K562 (cell line): Measurements from ENCODE around the gene POFUT2. TPM values are rescaled to one million over a fixed set of nuclear protein-coding genes. Genes with fewer than 3 reads are reported as not detected.

Source experiments
- ATAC-seq: fragments of 200-7000 bp; cut with Tn5 transposase; 3 replicates; pipeline ENCODE4 v1.9.1; 2020; ENCODE audit warnings: moderate library complexity
- BruUV-seq: library from RNA; stranded (reverse); fragments of 400-500 nt; replicated peaks from 2 replicates; lab custom pipeline; 2021; lab: Mats Ljungman, UMichigan
- CTCF ChIA-PET: fragments of 300-600 bp; formaldehyde crosslinking; extraction: SDS; loops from one replicate; lab custom pipeline; 2021; ENCODE audit warnings: low intra/inter-chr PET ratio; lab: Yijun Ruan, JAX
- POLR2A ChIA-PET: fragments of 300-600, 350-650 bp; sonication (Branson Sonifier 250); formaldehyde crosslinking; extraction: SDS; loops from one replicate; lab custom pipeline; 2021; ENCODE audit warnings: antibody characterized with exemption, inconsistent platforms; lab: Yijun Ruan, JAX
- DNase-seq, 4 experiments: peaks; one replicate each; pipeline versions ENCODE4 v3.0.0 to v3.0.0-alpha.2; 2011 to 2018; ENCODE audit warnings: low spot score in 3 of 4, mixed read lengths in 3 of 4; ENCODE audit errors: extremely low read depth in 1 of 4
- FAIRE-seq: peaks from 2 replicates; lab custom pipeline; 2011; peaks lifted over from hg19 to GRCh38; lab: Jason Lieb, UNC
- H2AFZ ChIP-seq: 2 replicates; pipeline ENCODE4 v1.6.0; 2011; ENCODE audit warnings: low read depth, low read length, control low read depth, inconsistent platforms
- H3K27ac ChIP-seq: fragments of 200-600 bp; 3 replicates; pipeline ENCODE4 v1.8.0; 2011; ENCODE audit warnings: low read depth, mild to moderate bottlenecking, control low read depth, inconsistent platforms, low read length, moderate library complexity, mixed read lengths; ENCODE audit errors: extremely low read depth
- H3K27me3 ChIP-seq, 2 experiments: fragments of 300-600 bp in 1 of 2; 2 replicates in 1 of 2; 3 replicates in 1 of 2; pipeline versions ENCODE4 v1.6.0 to v1.8.0; 2011; ENCODE audit warnings: inconsistent platforms in 2 of 2, low read length in 2 of 2, mild to moderate bottlenecking in 1 of 2, mixed read lengths in 1 of 2, moderate library complexity in 1 of 2; ENCODE audit not compliant: control insufficient read depth in 2 of 2, insufficient read depth in 2 of 2
- H3K36me3 ChIP-seq: fragments of 300-600 bp; 3 replicates; pipeline ENCODE4 v1.8.0; 2011; ENCODE audit warnings: mild to moderate bottlenecking, low read length, inconsistent platforms; ENCODE audit not compliant: control insufficient read depth, insufficient read depth
- H3K4me1 ChIP-seq, 2 experiments: fragments of 200-600 bp in 1 of 2; replicated peaks in 1 of 2; 2 replicates in 1 of 2; 3 replicates in 1 of 2; pipeline versions ENCODE4 v1.5.1 to v1.8.0; 2011; ENCODE audit warnings: inconsistent platforms in 2 of 2, low read length in 2 of 2, mild to moderate bottlenecking in 1 of 2, mixed read lengths in 1 of 2, moderate library complexity in 1 of 2; ENCODE audit not compliant: control insufficient read depth in 2 of 2, insufficient read depth in 2 of 2
- H3K4me2 ChIP-seq: 2 replicates; pipeline ENCODE4 v1.6.1; 2011; ENCODE audit warnings: low read length, control low read depth, inconsistent platforms, mixed read lengths; ENCODE audit not compliant: insufficient read depth
- H3K4me3 ChIP-seq: fragments of 200-600 bp; sonication (generic), shearing (Covaris generic); 2 replicates; pipeline ENCODE4 v1.5.1; 2016; ENCODE audit warnings: control low read depth, inconsistent platforms
- H3K79me2 ChIP-seq: fragments of 200-600 bp; 3 replicates; pipeline ENCODE4 v1.8.0; 2011; ENCODE audit warnings: low read length, inconsistent platforms; ENCODE audit not compliant: control insufficient read depth, insufficient read depth
- H3K9ac ChIP-seq, 2 experiments: 2 replicates each; pipeline versions ENCODE4 v1.6.0 to v1.6.1; 2011; ENCODE audit warnings: low read depth in 2 of 2, low read length in 2 of 2, control low read depth in 1 of 2, inconsistent platforms in 1 of 2, mild to moderate bottlenecking in 1 of 2, mixed read lengths in 1 of 2; ENCODE audit not compliant: insufficient read depth in 1 of 2
- H3K9me1 ChIP-seq: one replicate; pipeline ENCODE4 v1.6.0; 2011; ENCODE audit warnings: inconsistent platforms, mild to moderate bottlenecking, low read length, moderate library complexity; ENCODE audit not compliant: control insufficient read depth, insufficient read depth
- H3K9me3 ChIP-seq: replicated peaks from 2 replicates; pipeline ENCODE4 v1.5.1; 2011; ENCODE audit warnings: low read depth, low read length, inconsistent platforms; ENCODE audit not compliant: control insufficient read depth, insufficient read depth
- H4K20me1 ChIP-seq: replicated peaks from 2 replicates; pipeline ENCODE4 v1.6.1; 2011; ENCODE audit warnings: low read length, inconsistent platforms, mixed read lengths; ENCODE audit not compliant: control insufficient read depth, insufficient read depth
- BCLAF1 ChIP-seq, 2 experiments: fragments of 450-650 bp in 1 of 2; IDR thresholded peaks; 2 replicates each; pipeline ENCODE4 v1.6.1; 2011 to 2017; ENCODE audit warnings: low read depth in 2 of 2, antibody characterized with exemption in 1 of 2, borderline replicate concordance in 1 of 2, low read length in 1 of 2, mild to moderate bottlenecking in 1 of 2, mixed read lengths in 1 of 2; ENCODE audit not compliant: control insufficient read depth in 1 of 2
- ETV6 ChIP-seq, 3 experiments: fragments of 150-350 bp in 1 of 3; sonication (generic) in 1 of 3; formaldehyde crosslinking in 1 of 3; IDR thresholded peaks; 2 replicates each; pipeline versions ENCODE4 v1.6.1 to v1.8.0; 2014 to 2022; ENCODE audit warnings: borderline replicate concordance in 2 of 3, low read depth in 2 of 3, antibody characterized with exemption in 1 of 3, low read length in 1 of 3, mild to moderate bottlenecking in 1 of 3, missing genetic modification reagents in 1 of 3
- HNRNPLL ChIP-seq: fragments of 200-400 bp; formaldehyde crosslinking; IDR thresholded peaks from 2 replicates; pipeline ENCODE4 v1.6.1; 2017; ENCODE audit warnings: low read length, low read depth, mild to moderate bottlenecking; ENCODE audit not compliant: poor library complexity, severe bottlenecking
- ID3 ChIP-seq, 2 experiments: fragments of 250-450 bp in 1 of 2; fragments of 450-650 bp in 1 of 2; sonication (Bioruptor Pico) in 1 of 2; IDR thresholded peaks; 2 replicates each; pipeline versions ENCODE4 v1.6.1 to v1.8.0; 2016 to 2021; ENCODE audit warnings: mild to moderate bottlenecking in 2 of 2, moderate library complexity in 2 of 2, missing compliant biosample characterization in 1 of 2, missing genetic modification characterization in 1 of 2
- SMARCE1 ChIP-seq: fragments of 450-650 bp; IDR thresholded peaks from 2 replicates; pipeline ENCODE4 v1.7.1; 2016; ENCODE audit warnings: mild to moderate bottlenecking
- SRSF1 ChIP-seq: fragments of 200-400 bp; formaldehyde crosslinking; IDR thresholded peaks from 2 replicates; pipeline ENCODE4 v1.6.1; 2017; ENCODE audit warnings: mild to moderate bottlenecking, low read depth, low read length, moderate library complexity
- ZNF184 ChIP-seq: sonication (generic); formaldehyde crosslinking; IDR thresholded peaks from 2 replicates; pipeline ENCODE4 v1.5.0; 2020; ENCODE audit warnings: missing genetic modification reagents
- ZNF280A ChIP-seq: fragments of 450-650 bp; IDR thresholded peaks from 2 replicates; pipeline ENCODE4 v1.6.1; 2018; ENCODE audit warnings: mild to moderate bottlenecking, low read depth; ENCODE audit not compliant: partially characterized antibody
- ZNF511 ChIP-seq: sonication (generic); formaldehyde crosslinking; IDR thresholded peaks from 2 replicates; pipeline ENCODE4 v1.8.0; 2022; ENCODE audit warnings: mild to moderate bottlenecking, missing genetic modification reagents
- WGBS: fragments of 100-300 bp; shearing (Covaris generic); methylation state at CpG from one replicate; pipeline ENCODE4 v1.1.6; 2016; ENCODE audit warnings: low coverage, mixed read lengths; ENCODE audit not compliant: insufficient coverage; ENCODE audit errors: missing lambda C conversion rate; 5-methylcytosine and 5-hydroxymethylcytosine counted together
- in situ Hi-C: fragments of 300-500 bp; cut with MboI; formaldehyde crosslinking; loops from 4 replicates; pipeline ENCODE4 v1.15.0; 2018; ENCODE audit warnings: inconsistent platforms, mixed read lengths
- intact Hi-C: fragments of 100-400 bp; cut with micrococcal nuclease; formaldehyde crosslinking; loops from 2 replicates; pipeline ENCODE4 v1.14.2; 2022
- polyA plus RNA-seq, 8 experiments: library from polyadenylated mRNA; depleted of rRNA in 4 of 8; stranded (reverse) in 5 of 8; unstranded in 3 of 8; fragments of >200 nt; fragmentation: Nextera tagmentation in 2 of 8; fragmentation: Illumina TruSeq in 1 of 8; extraction: Ambion mirVana in 2 of 8; extraction: Trizol in 1 of 8; gene quantifications; 2 replicates each; pipeline versions ENCODE4 v1.2.1 to v1.2.3, GENCODE V29; 2011 to 2014; ENCODE audit warnings: inconsistent platforms in 1 of 8, missing spikeins in 1 of 8
- total RNA-seq, 7 experiments: library from RNA; depleted of rRNA in 6 of 7; stranded (reverse); fragments of >200 nt in 6 of 7; fragmentation: Illumina TruSeq in 2 of 7; extraction: Trizol in 2 of 7; gene quantifications; 2 replicates each; pipeline versions ENCODE4 v1.2.1 to v1.2.3, GENCODE V29; 2011 to 2021; ENCODE audit warnings: low replicate concordance in 1 of 7

Gene POFUT2
- total and polyA plus RNA-seq, 9 of the 15 experiments (the other 6 are each of a cell fraction or from before 2014, with no cell fraction given) = 1.1 to 24.2 (median 11.0) TPM

GRCh38 chr21:45322231-45322959, 34.7 kb upstream of the POFUT2 start:
- Histone ChIP-seq H3K4me3 (no peak overlapping the region), H3K36me3 (no peaks in the 10 kb centered on the region), H3K9me1 (no peaks in the 10 kb centered on the region), H3K79me2 (no peaks in the 10 kb centered on the region), H2AFZ (no peak overlapping the region), H3K27me3 (peaks cover 12 to 50% of the 10 kb centered on the region in 2 experiments; a peak in 4 of 5 replicates), H3K4me1 (peaks cover 4 to 81% of the 10 kb centered on the region in 2 experiments; a peak in 4 of 5 replicates), H3K9me3 (no peaks in the 10 kb centered on the region), H3K9ac (no peak overlapping the region), H4K20me1 (peaks cover 28% of the 10 kb centered on the region), H3K27ac (no peak overlapping the region), H3K4me2 (no peak overlapping the region)
- CTCF ChIA-PET = no interaction called here
- POLR2A ChIA-PET = interaction anchor here (1.0 to 1.1 kb wide), 2 partner anchors 9 to 18 kb away, joined by 3 to 4 read pairs; no protein-coding TSS in a partner anchor
- 4% methylated on average over 15 of the region's 24 CpGs for WGBS
- in situ Hi-C loops (no loop called here), intact Hi-C loops (no loop called here)
- DNase-seq (no peak), FAIRE-seq (peak; percentile 15), ATAC-seq (no peak)
- no peak for TF ChIP-seq ZNF280A
- TF ChIP-seq ZNF184 (CRISPR knock-in tag) = no peak
- TF ChIP-seq SMARCE1 = no peak
- TF ChIP-seq BCLAF1 (IDR thresholded peaks at IDR 0.05; ENCODE audit: borderline replicate concordance in 1 of 2, control insufficient read depth in 1 of 2, low read depth in 2 of 2, low read length in 1 of 2) = no peak
- TF ChIP-seq SRSF1 = no peak
- no peak for TF ChIP-seq ID3 (CRISPR knock-in tag; IDR thresholded peaks at IDR 0.05)
- TF ChIP-seq ID3 (tag; IDR thresholded peaks at IDR 0.05) = no peak
- no peak for TF ChIP-seq ZNF511 (CRISPR knock-in tag)
- no peak for TF ChIP-seq HNRNPLL
- TF ChIP-seq ETV6 (IDR thresholded peaks at IDR 0.05; ENCODE audit: borderline replicate concordance in 1 of 2, low read depth in 2 of 2, low read length in 1 of 2) = no peak
- no peak for TF ChIP-seq ETV6 (CRISPR knock-in tag; IDR thresholded peaks at IDR 0.05; ENCODE audit: borderline replicate concordance)
- BruUV-seq = no TSS peak
